Stimulated activated naive CD8-positive, alpha-beta T cell treated with anti-CD3 and anti-CD28 coated beads, Interleukin-15, Interleukin-2, amounts not matched to agents 100 U/mL and 50 U/mL, for 24 hours (primary cell): ENCODE data around the gene FOXO4.
"Not testable (repeated sequence)": the region's sequence is repeated elsewhere in the genome, so short reads cannot be mapped to it uniquely, and the experiment has no call there.

ENCODE experiments used
- ATAC-seq: fragments of 150-1000 bp; cut with Tn5 transposase; one replicate; pipeline ENCODE4 v1.10.0; 2021
- DNase-seq: peaks from one replicate; pipeline ENCODE4 v3.0.0; 2021

FOXO4 gene, protein sequence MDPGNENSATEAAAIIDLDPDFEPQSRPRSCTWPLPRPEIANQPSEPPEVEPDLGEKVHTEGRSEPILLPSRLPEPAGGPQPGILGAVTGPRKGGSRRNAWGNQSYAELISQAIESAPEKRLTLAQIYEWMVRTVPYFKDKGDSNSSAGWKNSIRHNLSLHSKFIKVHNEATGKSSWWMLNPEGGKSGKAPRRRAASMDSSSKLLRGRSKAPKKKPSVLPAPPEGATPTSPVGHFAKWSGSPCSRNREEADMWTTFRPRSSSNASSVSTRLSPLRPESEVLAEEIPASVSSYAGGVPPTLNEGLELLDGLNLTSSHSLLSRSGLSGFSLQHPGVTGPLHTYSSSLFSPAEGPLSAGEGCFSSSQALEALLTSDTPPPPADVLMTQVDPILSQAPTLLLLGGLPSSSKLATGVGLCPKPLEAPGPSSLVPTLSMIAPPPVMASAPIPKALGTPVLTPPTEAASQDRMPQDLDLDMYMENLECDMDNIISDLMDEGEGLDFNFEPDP

DNA sequence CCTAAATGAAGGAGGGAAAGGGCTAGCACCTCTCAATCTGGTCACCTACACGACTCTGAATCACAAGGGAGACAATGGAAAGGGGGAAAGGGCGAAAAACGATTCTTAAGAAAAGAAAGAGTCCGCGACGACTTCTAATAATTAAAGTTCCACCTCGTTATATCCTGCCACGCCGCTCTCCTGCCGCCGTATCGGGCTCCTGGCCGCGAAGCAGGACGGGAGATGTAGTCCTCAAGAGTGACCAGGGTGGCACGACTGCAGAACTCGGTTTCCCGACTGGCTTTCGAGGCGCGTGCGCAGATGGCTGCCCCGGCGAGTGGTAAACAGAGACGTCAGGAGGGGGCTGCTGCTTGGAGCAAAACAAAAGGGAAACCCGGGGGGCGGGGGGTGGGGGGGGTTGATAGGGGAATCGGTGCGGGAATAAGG lies at the start of gene FOXO4:
FOXO4 (plus strand) TSS at position 297 of the 426 bp plus-strand sequence. CDS start 678 bp downstream, outside the sequence.
- ATAC-seq: peak; percentile 93

DNA sequence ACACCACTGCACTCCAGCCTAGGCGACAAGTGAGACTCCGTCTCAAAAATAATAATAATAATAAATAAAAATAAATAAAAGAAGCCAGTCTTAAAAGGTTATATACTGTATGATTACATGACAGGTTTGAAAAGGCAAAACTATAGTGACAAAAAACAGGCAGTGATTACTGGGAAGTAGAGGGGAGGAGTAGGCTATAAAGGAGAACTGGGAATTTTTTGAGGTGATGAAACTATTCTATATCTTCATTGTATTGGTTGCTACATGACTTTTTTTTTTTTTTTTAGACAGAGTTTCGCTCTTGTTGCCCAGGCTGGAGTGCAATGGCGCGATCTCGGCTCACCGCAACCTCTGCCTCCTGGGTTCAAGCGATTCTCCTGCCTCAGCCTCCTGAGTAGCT lies 47.8 kb upstream of the FOXO4 start:
- ATAC-seq: not testable (repeated sequence)

More for the DNA sequence above, at the start of gene FOXO4:
- peak; percentile 87 for DNase-seq

GRCh38 chrX:71052721-71053120 lies 42.9 kb upstream of the FOXO4 start:
- ATAC-seq: no peak
- DNase-seq: no peak

More for the DNA sequence above, 47.8 kb upstream of the FOXO4 start:
- not testable (repeated sequence) for DNase-seq

GRCh38 chrX:71053217-71053621 lies 42.4 kb upstream of the FOXO4 start:
- DNase-seq (no peak), ATAC-seq (no peak)

GRCh38 chrX:71056867-71057266 lies 38.8 kb upstream of the FOXO4 start:
- ATAC-seq (no peak), DNase-seq (no peak)

- ATAC-seq (no peak), DNase-seq (no peak)
Observed at GRCh38 chrX:71057848-71058530, 37.7 kb upstream of the FOXO4 start.

DNA sequence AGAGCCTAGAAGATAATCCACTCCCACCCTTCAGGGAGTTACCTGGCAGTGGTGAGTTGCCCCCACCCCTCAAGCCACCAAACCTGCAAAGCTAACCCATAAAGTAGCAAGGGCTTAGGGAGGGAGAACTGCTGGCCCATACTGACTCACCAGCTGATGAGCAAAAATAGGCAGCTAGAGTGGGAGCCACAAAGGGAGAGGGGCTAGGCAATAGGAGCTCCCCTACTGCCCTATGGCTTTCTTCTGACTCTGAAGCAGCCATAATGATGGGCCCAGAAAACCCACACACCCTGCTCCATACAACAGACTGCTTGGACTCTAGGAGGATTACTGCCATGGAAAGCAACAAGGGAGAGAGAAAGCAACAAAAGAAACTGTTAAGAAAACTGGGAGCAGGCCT lies 35.5 kb upstream of the FOXO4 start:
- ATAC-seq (no peak), DNase-seq (no peak)

DNA sequence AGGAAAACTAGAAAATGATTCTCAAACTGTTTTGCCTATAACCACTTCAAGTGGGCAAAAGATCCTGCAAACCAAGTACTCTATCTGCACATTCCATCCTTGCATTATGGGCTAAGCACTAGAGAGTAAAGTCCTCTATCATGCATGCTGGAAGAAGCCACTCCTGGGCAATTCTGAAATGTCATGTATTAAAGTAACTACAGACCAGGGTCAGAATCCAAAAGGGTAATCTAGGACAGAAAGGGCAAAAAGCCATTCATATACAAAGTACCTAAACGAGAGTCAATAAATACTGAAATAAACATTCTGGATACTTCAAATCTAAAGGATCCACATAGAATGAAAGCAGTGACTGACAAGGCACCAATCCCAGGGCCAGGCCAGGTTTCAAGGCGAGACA lies 28.6 kb upstream of the FOXO4 start:
- DNase-seq (no peak), ATAC-seq (no peak)

GRCh38 chrX:71067712-71068043 lies 28.0 kb upstream of the FOXO4 start:
- no peak for DNase-seq
- ATAC-seq: no peak

GRCh38 chrX:71068044-71068918 lies 27.4 kb upstream of the FOXO4 start, which contains the start of gene SNX12:
Gene SNX12, minus strand, starts transcription at chrX:71068334. Its CDS starts 28 bp downstream, at chrX:71068306.
- DNase-seq (peak; percentile 82), ATAC-seq (peak; percentile 99)

DNA sequence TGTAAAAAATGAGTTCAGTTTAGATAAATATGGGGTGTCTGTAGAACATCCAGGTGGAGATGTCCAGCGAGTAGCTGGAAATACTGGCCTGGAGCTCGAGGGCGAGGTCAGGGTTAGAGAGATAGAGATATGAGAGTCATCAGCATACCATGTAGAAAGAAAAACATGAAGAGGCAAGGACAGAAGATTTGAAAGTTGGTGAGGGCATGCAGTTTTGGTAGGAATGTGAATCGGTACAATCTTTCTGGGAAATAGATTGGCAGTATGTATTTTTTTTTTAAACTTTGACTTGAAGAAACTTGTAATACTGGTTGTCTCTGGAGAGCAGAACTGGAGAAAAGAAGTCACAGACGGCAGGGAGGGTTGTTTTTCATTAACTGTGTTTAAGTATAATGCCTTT lies 25.1 kb upstream of the FOXO4 start:
- ATAC-seq: no peak
- DNase-seq: no peak

DNA sequence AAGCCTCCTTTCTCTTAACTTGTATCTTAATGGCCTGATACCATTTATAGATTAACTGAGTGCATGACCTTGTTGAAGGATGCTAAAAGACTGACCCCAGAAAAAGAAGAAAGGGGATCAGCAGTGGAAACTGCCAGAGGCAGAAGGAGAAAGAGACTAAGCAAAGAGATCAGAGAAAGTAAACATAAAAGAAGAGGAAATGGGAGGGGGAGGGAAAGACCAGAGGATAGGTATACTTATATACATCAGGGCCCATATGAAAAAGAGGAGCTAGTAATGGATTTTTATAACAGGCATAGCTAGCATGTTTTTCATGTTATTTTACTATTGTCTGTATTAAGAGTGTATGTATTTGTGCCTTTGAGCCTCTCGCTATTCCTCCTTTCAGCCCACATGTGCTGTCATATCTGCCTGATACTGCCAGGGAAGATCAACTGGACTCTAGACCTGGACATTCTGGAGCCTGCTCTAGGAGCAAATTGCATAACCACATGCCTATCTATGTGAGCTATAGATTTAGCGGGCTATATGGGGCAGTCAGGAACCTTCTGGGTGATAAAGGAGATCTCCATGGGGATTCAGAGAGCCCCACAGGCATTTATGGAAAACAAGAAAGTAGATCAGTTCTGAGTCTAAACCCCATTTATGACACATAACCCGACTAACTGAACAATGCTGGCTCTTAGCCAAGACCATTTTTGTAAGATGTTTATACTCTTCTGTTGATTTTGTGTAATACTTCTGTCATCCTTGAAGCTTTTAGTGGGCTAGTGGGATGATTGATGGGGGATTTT lies 14.1 kb upstream of the FOXO4 start:
- ATAC-seq: no peak
- no peak for DNase-seq

GRCh38 chrX:71082124-71082647 lies 13.5 kb upstream of the FOXO4 start:
- ATAC-seq (no peak), DNase-seq (no peak)

DNA sequence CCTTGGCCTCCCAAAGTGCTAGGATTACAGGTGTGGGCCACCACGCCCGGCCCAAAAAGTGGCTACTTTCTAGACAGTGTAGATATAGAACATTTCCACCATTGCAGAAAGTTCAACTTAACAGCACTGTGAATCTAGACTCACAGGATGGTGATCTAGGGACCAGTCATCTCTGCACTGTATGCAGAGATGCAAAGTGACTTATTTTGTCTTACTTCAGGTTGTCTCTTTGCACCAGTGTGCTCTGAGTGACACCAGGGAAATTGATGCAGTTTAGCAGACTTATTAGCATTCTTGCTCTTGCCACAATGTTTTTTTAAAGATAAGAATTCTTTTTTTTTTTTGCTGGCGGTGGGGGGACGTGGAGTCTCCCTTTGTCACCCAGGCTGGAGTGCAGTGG lies 12.8 kb upstream of the FOXO4 start:
- ATAC-seq (no peak), DNase-seq (no peak)

DNA sequence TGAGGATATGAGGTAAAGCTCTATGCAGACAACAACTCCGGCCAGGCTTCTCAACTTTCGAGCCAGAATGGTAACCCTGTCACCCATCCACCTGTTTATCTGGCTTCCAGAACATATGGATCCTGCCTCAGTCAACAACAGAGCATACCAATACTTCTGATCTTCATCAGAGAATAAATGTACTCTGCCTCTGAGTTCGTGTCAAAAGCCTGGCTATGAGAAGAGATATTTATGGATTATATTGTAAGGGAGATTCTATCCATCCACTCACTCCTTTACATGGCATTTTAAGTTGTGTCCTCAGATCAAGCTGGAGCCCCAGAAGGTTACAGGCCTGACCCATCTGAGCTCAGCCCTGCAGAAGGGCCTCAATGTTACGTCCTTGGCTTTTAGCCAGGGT lies 9.8 kb upstream of the FOXO4 start:
- DNase-seq (no peak), ATAC-seq (no peak)

GRCh38 chrX:71091263-71091662 lies 4.4 kb upstream of the FOXO4 start:
- DNase-seq: no peak
- no peak for ATAC-seq

- no peak for ATAC-seq
- DNase-seq: no peak
Observed at GRCh38 chrX:71095033-71095432, 618 bp upstream of the FOXO4 start.

DNA sequence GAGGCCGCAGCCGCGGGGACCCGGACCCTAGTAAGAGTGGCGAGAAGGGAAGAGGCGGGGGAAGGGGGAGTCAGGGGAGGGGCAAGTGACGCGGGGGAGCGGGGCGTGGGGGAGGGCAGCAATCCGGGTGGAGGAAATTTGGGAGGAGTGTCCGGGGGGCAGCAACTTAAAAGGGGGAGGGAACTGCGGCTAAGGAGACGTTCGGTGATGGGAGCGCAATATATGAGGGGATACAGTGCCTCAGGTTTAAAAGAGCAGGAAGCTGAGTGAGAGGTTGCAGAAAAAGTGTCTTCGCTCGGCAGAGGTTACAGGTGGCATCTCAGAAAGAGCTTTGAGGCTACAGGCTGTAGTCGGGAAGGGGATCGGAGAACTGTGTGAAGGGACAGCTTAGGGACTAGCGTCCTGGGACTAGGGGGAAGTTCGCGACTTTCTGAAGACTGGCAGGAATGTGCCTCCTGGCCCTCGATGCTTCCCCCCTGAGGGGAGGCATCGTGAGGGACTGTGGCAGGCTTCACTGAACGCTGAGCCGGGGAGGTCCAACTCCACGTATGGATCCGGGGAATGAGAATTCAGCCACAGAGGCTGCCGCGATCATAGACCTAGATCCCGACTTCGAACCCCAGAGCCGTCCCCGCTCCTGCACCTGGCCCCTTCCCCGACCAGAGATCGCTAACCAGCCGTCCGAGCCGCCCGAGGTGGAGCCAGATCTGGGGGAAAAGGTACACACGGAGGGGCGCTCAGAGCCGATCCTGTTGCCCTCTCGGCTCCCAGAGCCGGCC lies 519 bp downstream of the FOXO4 start:
- DNase-seq: no peak
- ATAC-seq: peak; percentile 26

DNA sequence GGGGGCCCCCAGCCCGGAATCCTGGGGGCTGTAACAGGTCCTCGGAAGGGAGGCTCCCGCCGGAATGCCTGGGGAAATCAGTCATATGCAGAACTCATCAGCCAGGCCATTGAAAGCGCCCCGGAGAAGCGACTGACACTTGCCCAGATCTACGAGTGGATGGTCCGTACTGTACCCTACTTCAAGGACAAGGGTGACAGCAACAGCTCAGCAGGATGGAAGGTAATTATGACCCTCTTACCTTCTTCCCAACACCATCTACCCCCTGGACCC lies 1.0 kb downstream of the FOXO4 start:
- DNase-seq: no peak
- ATAC-seq: no peak

- DNase-seq (peak; percentile 76), ATAC-seq (peak; percentile 32)
Observed at GRCh38 chrX:71098302-71098701, 2.7 kb downstream of the FOXO4 start.
